Panc1 (cell line): ENCODE data around the gene SDK2.

Experiments
- POLR2AphosphoS5 ChIP-seq: IDR thresholded peaks from 2 replicates; pipeline ENCODE4 v1.6.1; 2012; ENCODE audit warnings: mild to moderate bottlenecking, low read depth, low read length, moderate library complexity
- REST ChIP-seq, 2 experiments: IDR thresholded peaks; 2 replicates each; pipeline ENCODE4 v1.6.1; 2011 to 2012; ENCODE audit warnings: low read depth in 2 of 2, control low read depth in 1 of 2, low read length in 1 of 2, mild to moderate bottlenecking in 1 of 2, moderate library complexity in 1 of 2; ENCODE audit not compliant: insufficient read depth in 1 of 2
- TF ChIP-seq, protein P1 (sequence below): fragments of 450-650 bp; IDR thresholded peaks from 2 replicates; pipeline ENCODE4 v1.5.1; 2017; ENCODE audit warnings: mild to moderate bottlenecking

- TF ChIP-seq REST (IDR thresholded peaks at IDR 0.05; ENCODE audit: insufficient read depth in 1 of 2, low read depth in 2 of 2, low read length in 1 of 2) (no peak), POLR2AphosphoS5 (no peak)
- TF ChIP-seq, protein P1, sequence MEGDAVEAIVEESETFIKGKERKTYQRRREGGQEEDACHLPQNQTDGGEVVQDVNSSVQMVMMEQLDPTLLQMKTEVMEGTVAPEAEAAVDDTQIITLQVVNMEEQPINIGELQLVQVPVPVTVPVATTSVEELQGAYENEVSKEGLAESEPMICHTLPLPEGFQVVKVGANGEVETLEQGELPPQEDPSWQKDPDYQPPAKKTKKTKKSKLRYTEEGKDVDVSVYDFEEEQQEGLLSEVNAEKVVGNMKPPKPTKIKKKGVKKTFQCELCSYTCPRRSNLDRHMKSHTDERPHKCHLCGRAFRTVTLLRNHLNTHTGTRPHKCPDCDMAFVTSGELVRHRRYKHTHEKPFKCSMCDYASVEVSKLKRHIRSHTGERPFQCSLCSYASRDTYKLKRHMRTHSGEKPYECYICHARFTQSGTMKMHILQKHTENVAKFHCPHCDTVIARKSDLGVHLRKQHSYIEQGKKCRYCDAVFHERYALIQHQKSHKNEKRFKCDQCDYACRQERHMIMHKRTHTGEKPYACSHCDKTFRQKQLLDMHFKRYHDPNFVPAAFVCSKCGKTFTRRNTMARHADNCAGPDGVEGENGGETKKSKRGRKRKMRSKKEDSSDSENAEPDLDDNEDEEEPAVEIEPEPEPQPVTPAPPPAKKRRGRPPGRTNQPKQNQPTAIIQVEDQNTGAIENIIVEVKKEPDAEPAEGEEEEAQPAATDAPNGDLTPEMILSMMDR: no peak
Observed at GRCh38 chr17:73625006-73625405, 19.2 kb downstream of the SDK2 start.
